ENCODE results near the gene NPEPPS.
"Not testable (repeated sequence)": the region's sequence is repeated elsewhere in the genome, so short reads cannot be mapped to it uniquely, and the experiment has no call there.

GRCh38 chr17:47582416-47582815 is 51.5 kb downstream of the NPEPPS start:
- TF ChIP-seq, protein P1, sequence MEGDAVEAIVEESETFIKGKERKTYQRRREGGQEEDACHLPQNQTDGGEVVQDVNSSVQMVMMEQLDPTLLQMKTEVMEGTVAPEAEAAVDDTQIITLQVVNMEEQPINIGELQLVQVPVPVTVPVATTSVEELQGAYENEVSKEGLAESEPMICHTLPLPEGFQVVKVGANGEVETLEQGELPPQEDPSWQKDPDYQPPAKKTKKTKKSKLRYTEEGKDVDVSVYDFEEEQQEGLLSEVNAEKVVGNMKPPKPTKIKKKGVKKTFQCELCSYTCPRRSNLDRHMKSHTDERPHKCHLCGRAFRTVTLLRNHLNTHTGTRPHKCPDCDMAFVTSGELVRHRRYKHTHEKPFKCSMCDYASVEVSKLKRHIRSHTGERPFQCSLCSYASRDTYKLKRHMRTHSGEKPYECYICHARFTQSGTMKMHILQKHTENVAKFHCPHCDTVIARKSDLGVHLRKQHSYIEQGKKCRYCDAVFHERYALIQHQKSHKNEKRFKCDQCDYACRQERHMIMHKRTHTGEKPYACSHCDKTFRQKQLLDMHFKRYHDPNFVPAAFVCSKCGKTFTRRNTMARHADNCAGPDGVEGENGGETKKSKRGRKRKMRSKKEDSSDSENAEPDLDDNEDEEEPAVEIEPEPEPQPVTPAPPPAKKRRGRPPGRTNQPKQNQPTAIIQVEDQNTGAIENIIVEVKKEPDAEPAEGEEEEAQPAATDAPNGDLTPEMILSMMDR (IDR thresholded peaks at IDR 0.05; ENCODE audit: insufficient read depth, low read depth, low read length), result not testable (repeated sequence)
- TF ChIP-seq EZH2 (IDR thresholded peaks at IDR 0.05; ENCODE audit: insufficient read depth, low read length), result not testable (repeated sequence)
